SK-MEL-5 (cell line): ENCODE results near the gene MID1. TPM values are rescaled to one million over a fixed set of nuclear protein-coding genes. Genes with fewer than 3 reads are reported as not detected.
A peak's percentile ranks its signal among the peaks of the same experiment; 100 is the strongest.
"Not testable (repeated sequence)": the region's sequence is repeated elsewhere in the genome, so short reads cannot be mapped to it uniquely, and the experiment has no call there.

ENCODE experiments used
- DNase-seq: peaks from one replicate; pipeline ENCODE4 v3.0.0-alpha.2; 2016; ENCODE audit warnings: low read depth, low spot score
- in situ Hi-C: cut with HindIII; loops from 2 replicates; pipeline ENCODE4 v1.10.0; 2016; ENCODE audit warnings: low sequenced_read_pairs, high pct_unique_total_duplicates, low pct_unique_long_range_greater_than_20kb
- total RNA-seq: library from RNA; depleted of rRNA; stranded (reverse); fragments of >200 nt; shearing (Covaris generic); gene quantifications from 2 replicates; pipeline ENCODE4 v1.2.3, GENCODE V29; 2014

Gene MID1
- total RNA-seq, 1 experiment from 2014 or later = 35.0 TPM

DNA sequence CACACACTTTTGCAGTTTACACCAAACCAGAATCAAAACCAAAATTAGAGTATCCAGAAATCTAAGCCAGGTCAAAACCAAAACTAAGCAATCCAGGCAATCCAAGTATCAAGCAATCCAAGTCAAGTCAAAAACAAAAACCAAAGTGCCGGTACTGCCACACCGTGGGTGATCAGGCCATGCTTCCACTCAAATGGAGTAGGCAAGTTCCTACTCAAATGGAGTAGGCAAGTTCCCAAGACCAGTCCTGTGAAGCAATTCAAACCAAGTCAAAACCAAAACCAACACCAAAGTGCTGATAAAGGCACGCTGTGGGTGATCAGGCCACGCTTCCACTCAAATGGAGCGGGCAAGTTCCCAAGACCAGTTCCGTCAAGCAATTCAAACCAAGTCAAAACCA is 31.3 kb downstream of the MID1 start:
- in situ Hi-C loops = no loop called here
- DNase-seq = no peak

DNA sequence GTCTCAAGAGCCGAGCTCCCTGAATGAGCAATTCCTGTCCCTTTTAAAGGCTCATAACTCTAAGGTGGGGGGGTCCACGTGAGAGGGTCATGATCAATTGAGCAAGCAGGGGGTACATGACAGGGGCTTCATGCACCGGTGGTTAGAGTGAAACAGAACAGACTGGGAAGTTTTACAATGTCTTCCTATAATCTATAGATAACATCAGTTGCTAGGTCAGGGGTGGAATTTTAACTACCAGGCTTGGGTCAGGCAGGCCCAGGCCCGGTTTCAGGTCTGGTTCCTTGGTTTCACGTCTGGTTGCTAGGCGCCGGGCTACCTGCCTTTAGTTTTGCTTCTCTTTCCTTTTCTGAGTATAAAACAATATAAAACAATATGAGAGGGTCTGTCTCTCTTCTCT is 35.5 kb downstream of the MID1 start:
- not testable (repeated sequence) for DNase-seq

DNA sequence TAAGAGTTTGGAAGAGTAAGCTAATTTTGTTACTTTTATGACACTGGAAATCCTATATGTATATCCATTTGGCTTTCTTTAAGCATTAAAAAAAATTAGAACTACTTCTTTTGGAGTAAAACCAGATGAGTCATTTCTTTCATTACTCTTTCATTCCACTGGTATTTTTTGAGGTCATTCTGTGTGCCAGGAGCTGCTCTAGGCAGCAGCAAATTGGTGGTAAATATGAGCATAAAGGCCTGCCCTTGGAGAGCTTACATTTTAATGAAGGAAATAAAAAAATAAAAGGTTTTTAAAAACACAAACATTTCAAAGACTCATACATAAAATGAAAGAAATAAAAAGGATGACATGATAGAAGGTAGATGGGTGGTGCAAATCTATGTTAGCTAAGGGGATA is 37.4 kb downstream of the MID1 start:
- in situ Hi-C loops = no loop called here
- no peak for DNase-seq

More for the DNA sequence above, 35.5 kb downstream of the MID1 start:
- in situ Hi-C loops = not testable (repeated sequence)

DNA sequence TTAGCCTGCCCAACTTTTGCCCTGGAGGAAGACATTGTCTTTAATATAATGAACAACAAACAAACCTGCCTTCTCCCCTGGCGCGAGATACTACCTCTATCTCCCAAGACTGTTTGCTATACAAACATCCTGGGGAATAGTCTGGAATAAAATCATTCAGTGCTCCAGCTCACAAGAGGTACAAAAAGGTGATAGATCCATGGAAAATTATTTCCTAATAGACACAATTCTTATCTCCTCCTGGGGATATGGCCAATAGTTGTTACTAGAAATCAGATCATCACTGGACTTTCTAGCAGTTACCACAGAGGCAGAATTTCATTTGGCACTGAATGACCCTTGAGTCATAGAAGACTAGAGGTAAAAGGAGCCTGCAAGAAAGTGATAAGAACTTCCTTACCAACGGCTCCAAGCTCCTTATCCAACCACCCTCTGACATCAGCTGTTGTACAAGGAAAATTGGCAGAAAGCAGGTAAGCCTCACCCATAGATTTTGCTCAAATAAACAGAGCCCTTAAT is 38.1 kb downstream of the MID1 start:
- in situ Hi-C loops = no loop called here

DNA sequence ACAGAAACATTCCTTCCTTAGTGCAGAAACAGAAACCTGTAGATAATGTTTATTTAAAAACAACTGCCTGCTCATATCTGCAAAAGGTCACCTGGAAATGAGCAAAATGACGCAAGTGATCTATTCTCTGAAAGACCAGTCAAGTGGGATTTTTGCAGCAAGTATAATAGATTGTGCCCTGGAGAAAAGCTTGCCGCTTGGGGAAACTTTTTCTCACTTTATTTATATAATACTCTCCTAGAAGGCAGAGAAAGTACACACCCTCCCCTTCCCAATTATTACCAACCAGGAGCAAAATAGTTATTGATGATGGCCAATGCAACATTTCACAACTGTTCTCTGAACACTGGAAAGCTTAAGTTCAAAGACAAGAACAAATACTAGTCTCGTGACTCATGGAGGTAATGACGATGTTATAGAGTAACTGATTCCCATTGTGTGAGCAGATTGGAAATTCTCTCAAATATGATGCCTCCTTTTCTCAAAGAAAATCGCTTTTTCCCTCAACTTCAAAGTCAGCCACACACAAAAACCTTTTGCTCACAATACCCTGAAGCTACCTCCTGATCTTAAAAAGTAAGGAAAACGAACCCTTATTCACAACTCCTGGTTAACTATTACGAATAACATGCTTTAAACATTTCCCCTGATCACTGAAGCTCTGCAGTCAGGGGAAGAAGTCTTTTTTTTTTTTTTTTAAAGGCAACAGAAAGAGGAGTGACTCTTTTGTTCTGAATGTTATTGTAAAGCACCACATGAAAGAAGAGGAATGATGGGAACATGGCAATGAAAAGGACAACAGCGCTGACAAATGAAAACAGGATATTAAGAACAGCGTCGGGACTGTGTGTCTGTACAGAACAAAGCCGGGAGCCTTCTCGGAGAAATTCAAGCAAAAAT is 41.0 kb downstream of the MID1 start:
- in situ Hi-C loops = no loop called here
- peak; percentile 33 for DNase-seq

More for the DNA sequence above, 38.1 kb downstream of the MID1 start:
- no peak for DNase-seq

DNA sequence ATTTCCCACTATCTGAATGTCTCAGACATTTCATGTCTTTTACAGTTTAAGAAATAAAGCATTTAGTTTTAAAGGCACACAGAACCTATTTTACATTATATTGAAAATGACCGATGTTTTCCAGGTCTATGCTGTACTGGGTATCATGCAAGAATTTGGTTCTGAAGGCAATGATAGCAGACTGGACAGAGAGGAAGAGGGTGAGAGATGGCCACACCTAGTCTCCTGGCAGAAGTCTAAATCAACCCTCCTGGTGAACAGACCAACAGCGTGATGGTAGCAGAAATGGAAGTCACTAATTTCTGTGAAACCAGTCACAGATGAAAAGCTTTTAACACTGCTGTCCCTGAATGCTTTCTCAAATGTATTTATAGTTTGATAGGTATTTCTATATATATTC is 41.9 kb downstream of the MID1 start:
- in situ Hi-C loops = no loop called here
- no peak for DNase-seq

DNA sequence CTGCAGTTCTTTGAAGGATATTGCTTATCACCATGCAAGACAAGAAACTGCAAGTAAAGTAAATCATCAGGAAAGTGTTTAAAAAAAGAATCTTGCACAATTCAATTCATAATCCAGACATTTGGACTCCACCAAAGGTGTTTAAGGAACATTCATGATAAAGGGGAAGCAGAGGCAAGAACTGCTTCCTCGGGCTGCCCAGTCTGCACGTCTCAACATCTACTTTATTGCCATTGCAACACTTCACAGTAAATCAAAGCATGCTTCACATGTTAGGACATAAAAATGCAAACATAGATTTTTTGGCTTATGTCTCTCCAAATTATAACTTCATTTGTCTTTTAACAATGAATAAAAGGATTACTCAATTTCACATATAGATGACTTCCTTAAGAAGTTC is 42.5 kb downstream of the MID1 start:
- no peak for DNase-seq

DNA sequence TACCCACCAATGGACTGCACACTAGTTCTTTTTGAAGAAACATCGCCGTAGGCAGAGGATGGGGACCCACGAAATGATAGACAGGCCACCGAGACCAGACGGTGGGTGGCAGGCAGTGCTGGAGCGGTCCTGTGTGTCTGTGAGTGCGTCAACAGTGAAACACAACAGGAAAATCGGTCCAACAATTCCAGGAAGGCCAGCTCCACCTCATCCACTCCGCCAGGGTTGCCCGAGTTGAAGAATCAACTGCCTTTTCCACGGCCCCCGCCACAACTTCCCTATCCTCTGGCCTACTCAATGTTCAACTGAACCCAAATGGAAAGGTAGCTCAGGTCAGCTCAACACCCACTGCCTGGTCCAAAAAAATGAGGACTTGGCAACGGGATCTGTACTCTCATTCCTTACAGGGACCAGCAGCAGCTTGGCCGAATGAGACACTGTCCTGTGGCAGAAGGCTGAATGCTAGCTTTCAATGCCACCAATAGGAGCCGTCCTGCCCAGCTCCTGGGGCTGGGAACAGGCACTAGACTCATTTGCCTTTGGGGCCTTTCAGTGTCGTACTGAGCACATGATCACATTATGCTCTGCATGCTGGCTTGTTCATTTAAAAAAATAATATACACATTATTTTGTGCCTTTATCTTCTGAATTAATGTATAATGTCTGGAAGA is 43.5 kb downstream of the MID1 start:
- DNase-seq = peak; percentile 71
- in situ Hi-C loops = no loop called here

More for the DNA sequence above, 42.5 kb downstream of the MID1 start:
- in situ Hi-C loops = no loop called here

DNA sequence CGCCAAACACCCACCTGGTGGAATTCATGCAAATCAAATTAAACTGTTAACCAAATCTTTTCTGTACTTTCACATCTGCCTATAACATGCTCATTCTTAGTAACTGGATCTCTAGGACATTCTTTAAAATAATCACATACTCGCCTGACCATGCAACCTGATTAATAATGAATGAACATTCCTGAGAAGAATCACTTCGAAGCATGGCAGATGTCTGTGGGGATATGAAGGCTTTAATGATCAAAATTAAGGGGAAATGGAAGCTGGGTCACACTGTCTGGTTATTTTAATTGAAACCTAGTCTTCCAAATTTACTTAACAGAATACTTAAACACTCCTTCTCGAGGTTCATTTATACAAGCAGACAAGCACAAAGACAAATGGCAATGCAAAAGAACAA is 44.2 kb downstream of the MID1 start:
- in situ Hi-C loops = no loop called here
- DNase-seq = no peak

DNA sequence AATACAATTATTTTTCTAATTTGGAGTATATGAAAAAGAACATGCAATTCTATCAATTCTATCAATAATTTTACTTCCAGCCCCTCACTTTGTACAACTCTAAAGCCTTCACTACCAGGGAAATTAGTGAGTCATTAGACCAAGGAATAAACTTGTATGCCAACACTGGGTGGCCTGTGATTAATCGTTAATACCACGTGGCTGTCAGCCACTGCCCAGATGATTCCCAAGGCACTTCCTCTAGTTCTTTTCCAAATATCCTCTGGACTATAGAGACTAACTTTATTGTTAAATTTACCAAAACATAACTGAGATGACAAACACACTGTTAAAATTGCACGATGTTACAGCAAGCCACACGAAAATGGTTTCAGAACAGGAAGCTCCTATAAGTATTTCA is 45.7 kb downstream of the MID1 start:
- no peak for DNase-seq
- in situ Hi-C loops = no loop called here

DNA sequence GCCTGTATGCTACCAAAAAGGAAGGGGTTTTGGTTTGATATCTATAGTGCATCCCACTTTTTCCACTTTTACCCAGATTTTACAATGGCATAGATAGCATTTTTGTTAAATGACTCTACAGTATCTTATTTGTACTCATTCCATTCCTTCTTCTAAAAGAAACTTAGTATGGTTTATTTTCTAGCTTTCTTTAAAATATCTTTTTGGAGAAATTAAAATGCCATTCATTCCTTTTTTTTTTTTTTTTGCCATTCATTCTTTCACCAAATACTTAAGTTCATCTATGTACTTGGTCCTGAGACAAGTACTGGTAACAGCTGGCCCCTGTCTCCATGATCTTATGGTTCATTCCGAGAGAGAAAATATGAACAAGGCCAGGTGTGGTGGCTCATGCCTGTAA is 49.1 kb downstream of the MID1 start:
- in situ Hi-C loops = no loop called here

DNA sequence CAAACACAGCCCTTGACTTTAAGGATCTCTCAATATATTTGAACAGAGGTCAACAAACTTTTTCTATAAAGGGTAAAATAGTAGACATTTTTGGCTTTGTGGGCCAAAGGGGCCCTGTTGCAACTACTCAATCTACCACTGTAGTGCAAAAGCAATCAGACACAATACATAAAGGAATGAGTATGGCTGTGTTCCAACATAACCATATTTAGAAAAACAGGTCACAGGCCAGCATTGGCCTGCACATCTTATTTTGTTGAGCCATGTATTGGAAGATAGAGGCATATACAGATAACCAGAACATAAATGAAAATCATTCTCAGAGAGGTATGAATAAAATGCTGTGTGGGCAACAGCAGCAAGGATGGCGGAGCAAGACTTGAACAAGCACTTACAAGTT is 49.8 kb downstream of the MID1 start:
- in situ Hi-C loops = no loop called here
- no peak for DNase-seq

More for the DNA sequence above, 49.1 kb downstream of the MID1 start:
- no peak for DNase-seq

DNA sequence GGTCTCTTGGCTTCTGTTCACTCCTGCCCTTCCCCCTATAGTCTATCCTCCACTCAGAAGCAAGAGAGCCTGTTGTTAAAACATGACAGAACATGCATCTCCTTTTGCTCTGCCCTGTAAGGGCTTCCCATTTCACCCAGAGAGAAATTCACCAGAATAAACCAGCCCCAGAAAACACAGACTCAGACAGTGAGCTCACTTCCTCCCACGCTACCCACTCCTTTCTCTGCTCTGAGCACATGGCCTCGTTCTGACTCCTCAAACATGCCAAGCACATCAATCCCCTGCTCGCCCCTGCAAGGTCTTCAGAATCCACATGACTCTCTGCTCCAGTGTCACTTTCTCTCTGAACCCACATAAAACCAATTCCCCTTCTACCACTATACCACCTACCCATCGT is 50.4 kb downstream of the MID1 start:
- no peak for DNase-seq
- in situ Hi-C loops = no loop called here

DNA sequence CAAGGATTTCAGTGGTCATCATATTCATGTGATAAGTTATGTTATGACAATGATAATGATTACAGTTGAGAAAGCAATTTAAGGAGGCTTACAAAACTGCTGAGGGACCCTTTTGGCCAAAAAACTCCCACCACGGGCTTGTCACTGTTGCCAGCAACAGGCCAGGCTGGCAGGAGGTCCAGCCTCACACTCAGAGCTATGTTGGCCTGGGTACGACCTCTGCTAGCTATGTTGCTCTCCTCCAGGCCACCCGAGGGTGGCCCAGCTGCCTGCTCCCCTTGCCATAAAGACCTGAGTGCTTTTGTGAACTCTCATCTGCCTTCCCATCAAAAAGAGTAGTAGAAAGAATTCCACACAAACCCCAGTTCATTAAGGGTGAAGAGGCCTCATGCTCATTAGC is 52.0 kb downstream of the MID1 start:
- no peak for DNase-seq
- in situ Hi-C loops = no loop called here

DNA sequence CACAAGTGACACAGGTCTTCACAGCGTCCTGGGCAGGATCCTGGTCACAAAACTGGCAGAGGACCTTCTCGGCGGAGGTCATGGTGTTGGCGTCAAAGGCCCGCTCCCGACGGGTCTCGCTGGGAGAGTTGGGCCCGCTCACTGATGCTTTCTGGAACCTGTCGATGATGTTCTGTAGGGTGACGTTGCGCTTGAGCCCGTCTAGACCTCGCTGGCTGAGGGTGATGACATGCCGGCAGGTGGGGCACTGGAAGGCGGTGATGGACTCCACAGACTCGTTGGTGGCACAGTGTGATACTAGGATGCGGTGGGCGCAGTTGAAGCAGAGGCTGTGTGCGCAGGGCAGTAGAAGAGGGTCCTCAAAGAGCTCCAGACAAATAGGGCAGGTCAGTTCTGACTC is 53.2 kb downstream of the MID1 start:
- DNase-seq = no peak
- in situ Hi-C loops = no loop called here

DNA sequence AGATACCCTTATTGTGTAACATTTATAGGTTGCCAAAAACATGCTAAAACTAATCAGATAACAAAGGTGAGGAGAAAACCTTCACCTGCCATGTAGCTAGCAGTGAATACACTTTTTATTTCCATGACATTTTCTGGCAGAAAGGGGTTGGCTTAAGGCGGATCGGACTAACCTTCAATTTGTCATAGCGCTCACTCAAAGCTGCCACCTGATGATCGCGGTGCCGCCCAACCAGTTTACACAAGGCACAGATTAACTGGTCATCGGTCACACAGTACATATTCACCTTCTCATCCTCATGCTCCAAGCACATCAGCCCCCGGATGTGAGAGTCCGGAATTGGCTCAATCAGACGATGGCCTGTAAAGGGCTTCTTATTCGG is 53.7 kb downstream of the MID1 start:
- DNase-seq = no peak
- in situ Hi-C loops = no loop called here

DNA sequence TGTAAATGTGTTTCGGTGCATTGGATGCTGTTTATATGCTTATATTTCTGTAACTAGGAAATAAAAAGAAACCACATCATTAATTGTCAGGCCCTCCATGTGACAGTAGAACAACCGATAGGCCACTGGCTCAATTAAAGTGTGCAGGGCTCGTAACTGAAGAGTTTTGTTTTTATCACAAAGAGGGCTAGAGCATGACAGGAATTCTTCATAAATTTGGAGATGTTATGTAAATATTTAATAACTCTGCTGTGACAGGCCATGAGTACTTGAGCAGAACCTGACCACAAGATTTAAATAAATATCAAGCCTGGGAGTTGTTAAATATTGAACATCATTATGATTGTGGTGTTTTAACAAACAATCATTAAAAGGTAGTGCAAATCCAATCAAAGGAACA is 55.9 kb downstream of the MID1 start:
- no peak for DNase-seq
- in situ Hi-C loops = no loop called here

DNA sequence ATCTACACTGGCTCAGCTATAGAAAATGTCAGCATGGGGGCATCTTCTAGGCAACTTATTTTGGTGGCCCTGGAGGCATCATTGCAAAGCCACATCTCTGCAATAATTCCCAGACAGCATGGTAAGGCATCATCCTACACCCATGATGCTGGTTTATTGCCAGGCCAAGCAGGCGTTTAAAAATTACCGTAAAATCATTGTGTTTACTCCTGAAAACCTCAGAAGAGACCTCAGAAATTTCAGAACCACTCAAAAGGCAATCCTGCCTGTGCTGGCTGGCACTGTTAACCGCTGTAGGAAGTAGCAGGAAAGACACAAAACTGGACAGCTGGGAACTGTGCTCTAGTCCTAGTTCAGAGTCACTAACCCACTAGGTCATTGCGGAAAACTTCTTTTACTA is 63.2 kb downstream of the MID1 start:
- DNase-seq = no peak
- in situ Hi-C loops = no loop called here

DNA sequence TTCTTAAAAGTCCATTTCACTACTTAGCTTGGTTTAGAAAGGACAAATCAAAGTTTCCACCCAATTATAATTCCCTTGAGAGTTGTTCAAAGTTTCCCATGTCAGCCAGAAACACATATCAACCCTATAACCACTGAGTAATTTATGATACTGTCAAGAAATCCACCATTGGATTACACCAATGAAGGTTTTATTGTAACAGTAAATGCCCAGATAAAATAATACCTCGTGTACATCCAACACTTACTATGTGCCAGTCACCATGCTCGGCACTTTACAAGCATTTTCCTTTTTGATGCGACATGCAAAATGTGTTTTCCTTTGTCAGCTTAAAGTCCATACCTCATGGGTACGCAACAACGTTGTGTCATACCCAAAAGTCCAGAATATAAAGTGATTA is 64.0 kb downstream of the MID1 start:
- in situ Hi-C loops = no loop called here
- no peak for DNase-seq
